RWPE2 (cell line): Measurements from ENCODE around the gene PTGER1.

Experiments used
- ATAC-seq: fragments of 200-7000 bp; cut with Tn5 transposase; 3 replicates; pipeline ENCODE4 v1.9.1; 2021; ENCODE audit warnings: low read depth
- DNase-seq: peaks from one replicate; pipeline ENCODE4 v3.0.0-alpha.2; 2020; ENCODE audit warnings: low spot score
- H3K27ac ChIP-seq: fragments of 450-650 bp; 2 replicates; pipeline ENCODE4 v1.5.1; 2017; ENCODE audit warnings: mild to moderate bottlenecking; ENCODE audit not compliant: poor library complexity, severe bottlenecking
- H3K27me3 ChIP-seq: fragments of 250-450 bp; sonication (Bioruptor Pico); 2 replicates; pipeline ENCODE4 v1.5.1; 2021; ENCODE audit warnings: mild to moderate bottlenecking, moderate library complexity; ENCODE audit not compliant: insufficient read depth, poor library complexity, severe bottlenecking
- H3K36me3 ChIP-seq: fragments of 250-450 bp; sonication (Bioruptor Pico); 2 replicates; pipeline ENCODE4 v1.5.1; 2020; ENCODE audit warnings: low read depth, mild to moderate bottlenecking, moderate library complexity
- H3K4me1 ChIP-seq: fragments of 250-450 bp; sonication (Bioruptor Pico); 2 replicates; pipeline ENCODE4 v1.5.1; 2021; ENCODE audit warnings: mild to moderate bottlenecking, moderate library complexity; ENCODE audit not compliant: insufficient read depth, poor library complexity, severe bottlenecking
- H3K4me3 ChIP-seq: fragments of 250-450 bp; sonication (Bioruptor Pico); 2 replicates; pipeline ENCODE4 v1.5.1; 2021; ENCODE audit warnings: mild to moderate bottlenecking, moderate library complexity; ENCODE audit not compliant: severe bottlenecking
- H3K9me3 ChIP-seq: fragments of 250-450 bp; sonication (Bioruptor Pico); 2 replicates; pipeline ENCODE4 v1.5.1; 2021; ENCODE audit warnings: mild to moderate bottlenecking, moderate library complexity; ENCODE audit not compliant: severe bottlenecking
- CTCF ChIP-seq: fragments of 450-650 bp; IDR thresholded peaks from one replicate; pipeline ENCODE4 v1.5.1; 2017; ENCODE audit warnings: mild to moderate bottlenecking, moderate library complexity; ENCODE audit not compliant: poor library complexity, severe bottlenecking

Gene PTGER1

GRCh38 chr19:14502334-14503092 is 27.4 kb upstream of the PTGER1 start:
- Histone ChIP-seq H3K4me3 (no peak overlapping the region), H3K27ac (peak overlapping the region; percentile 98), H3K27me3 (no peaks in the 10 kb centered on the region), H3K36me3 (no peaks in the 10 kb centered on the region), H3K4me1 (peaks cover 34% of the 10 kb centered on the region), H3K9me3 (no peaks in the 10 kb centered on the region)
- DNase-seq (no peak), ATAC-seq (peak; percentile 11; the same call in 2 of the 3 replicates)
- TF ChIP-seq CTCF, result no peak

GRCh38 chr19:14497228-14497921 is 22.2 kb upstream of the PTGER1 start:
- Histone ChIP-seq H3K4me1 (peaks cover 20% of the 10 kb centered on the region), H3K36me3 (peaks cover 21% of the 10 kb centered on the region), H3K4me3 (no peak overlapping the region), H3K27ac (peak overlapping the region; percentile 80), H3K9me3 (no peaks in the 10 kb centered on the region), H3K27me3 (no peaks in the 10 kb centered on the region)
- TF ChIP-seq CTCF, result no peak
- no peak for DNase-seq
- ATAC-seq, result no peak

- H3K27me3 ChIP-seq, result no peaks in the 10 kb centered on the region
- peak overlapping the region; percentile 80 for H3K27ac ChIP-seq
- no peaks in the 10 kb centered on the region for H3K9me3 ChIP-seq
- H3K36me3 ChIP-seq, result peaks cover 26% of the 10 kb centered on the region
- ATAC-seq, result no peak
- H3K4me1 ChIP-seq, result peaks cover 20% of the 10 kb centered on the region
- no peak overlapping the region for H3K4me3 ChIP-seq
- no peak for DNase-seq
- no peak for TF ChIP-seq CTCF
These were observed 21.7 kb upstream of the PTGER1 start for GRCh38 chr19:14496834-14497227.

- ATAC-seq (peak; percentile 91), DNase-seq (peak; percentile 98)
- no peak for TF ChIP-seq CTCF
- Histone ChIP-seq H3K4me1 (peaks cover 20% of the 10 kb centered on the region), H3K9me3 (no peaks in the 10 kb centered on the region), H3K4me3 (peak within 1 kb of the TSS; percentile 55), H3K36me3 (peaks cover 32% of the 10 kb centered on the region), H3K27me3 (no peaks in the 10 kb centered on the region), H3K27ac (peak within 1 kb of the TSS; percentile 80)
These were observed 21.1 kb upstream of the PTGER1 start, which contains the start of gene GIPC1 for GRCh38 chr19:14496029-14496833. Gene GIPC1 (minus strand): TSS chr19:14496127. CDS start chr19:14482976, 13,151 bp downstream.
